Right cardiac atrium (tissue), 5 donors: ENCODE data around the gene PLRG1. TPM values are rescaled to one million over a fixed set of nuclear protein-coding genes. Genes with fewer than 3 reads are reported as not detected.

Experiments used
- ATAC-seq, 2 donors: fragments of 200-7000 bp; cut with Tn5 transposase; one replicate each; pipeline versions ENCODE4 v1.8.0 to v1.9.1; 2020; ENCODE audit warnings: moderate library complexity in 2 of 2, mild to moderate bottlenecking in 1 of 2
- DNase-seq, 3 donors: peaks; one replicate each; pipeline ENCODE4 v3.0.0-alpha.2; 2020
- H3K27ac ChIP-seq: one replicate; pipeline ENCODE4 v1.5.1; 2013; ENCODE audit warnings: mild to moderate bottlenecking, low read length, control low read depth, moderate library complexity
- H3K27me3 ChIP-seq: one replicate; pipeline ENCODE4 v1.6.1; 2013; ENCODE audit not compliant: control insufficient read depth, insufficient read depth
- H3K4me1 ChIP-seq: one replicate; pipeline ENCODE4 v1.6.1; 2013; ENCODE audit warnings: low read length; ENCODE audit not compliant: control insufficient read depth, insufficient read depth
- H3K4me3 ChIP-seq: one replicate; pipeline ENCODE4 v1.5.1; 2013; ENCODE audit warnings: low read length, control low read depth
- H3K9me3 ChIP-seq: one replicate; pipeline ENCODE4 v1.6.1; 2013; ENCODE audit warnings: low read length; ENCODE audit not compliant: control insufficient read depth
- WGBS: extraction: QIAGEN DNeasy Blood & Tissue Kit; methylation state at CpG from one replicate; pipeline ENCODE4 v1.1.7; 2013; 5-methylcytosine and 5-hydroxymethylcytosine counted together
- intact Hi-C, 4 donors: fragments of 100-400 bp; cut with DNase I; formaldehyde crosslinking; loops; one replicate each; pipeline versions ENCODE4 v1.11.0 to v1.14.0; 2022 to 2023
- polyA plus RNA-seq: library from polyadenylated mRNA; stranded (reverse); fragments of 200-250 nt; gene quantifications from one replicate; pipeline ENCODE4 v1.2.3, GENCODE V29; 2013
- total RNA-seq, 4 donors: library from RNA; stranded (reverse); fragmentation: NEBNext Ultra II Directional; extraction: Animal tissue kit (Norgen Biotek cat#: 25700); gene quantifications; one replicate each; pipeline ENCODE4 v1.2.1, GENCODE V29; 2021
- donor health status: healthy with polysubstance abuse.
- donor health status: DM: no; HTN: yes; CAD: no.
- donor health status: DM: no; HTN: no; CAD: no.
- donor health status: DM: no; HTN: yes; CAD: no; lungs with severe emphysema.
- donor health status: DM: yes; HTN: yes; CAD: no.

PLRG1 gene
- total and polyA plus RNA-seq, 5 donors = 24.6 to 53.0 (median 50.4) TPM

DNA sequence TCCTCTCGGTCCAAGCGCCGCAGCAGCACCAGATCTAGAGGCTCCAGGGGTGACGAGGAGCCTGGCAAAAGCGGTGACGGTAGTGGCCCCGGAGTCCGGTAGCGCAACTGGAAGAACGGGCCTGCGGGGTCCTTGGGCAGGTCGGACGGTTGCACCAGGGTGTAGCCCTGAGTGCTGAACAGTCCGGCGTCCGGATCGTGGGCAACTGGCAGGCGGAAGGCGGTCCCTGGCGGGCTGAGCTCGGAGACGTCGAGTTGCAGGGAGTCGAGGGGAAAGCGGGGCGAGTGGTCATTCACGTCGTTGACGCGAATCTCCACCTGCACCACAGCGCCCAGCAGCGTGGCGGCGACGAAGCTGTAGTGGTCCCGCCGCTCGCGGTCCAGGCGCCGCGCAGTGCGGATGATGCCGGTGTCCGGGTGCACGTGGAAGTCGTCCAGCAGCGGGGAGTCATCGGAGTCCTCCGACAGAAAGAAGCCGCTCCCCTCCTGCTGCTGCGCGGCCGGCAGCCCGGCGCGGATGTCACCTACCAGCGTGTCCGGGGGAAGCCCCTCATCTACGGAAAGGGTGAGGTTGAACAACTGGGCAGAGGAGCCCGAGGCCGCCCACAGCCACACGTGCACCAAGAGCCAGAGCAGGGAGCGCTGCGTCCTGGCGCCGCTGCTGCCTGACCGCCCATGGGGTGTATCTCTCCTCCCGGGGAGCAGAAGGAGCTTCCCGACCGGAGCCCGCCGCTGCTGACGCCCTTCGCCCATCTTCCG lies 59.4 kb downstream of the PLRG1 start:
- DNase-seq (peak in 2 of 3 donors; percentile 48 to 51), ATAC-seq (peak; percentile 28 to 43)
- no peaks in the 10 kb centered on the region for H3K9me3 ChIP-seq
- H3K4me1 ChIP-seq = no peaks in the 10 kb centered on the region
- intact Hi-C loops = no loop called here
- no peak overlapping the region for H3K27ac ChIP-seq
- peak overlapping the region; percentile 34 for H3K4me3 ChIP-seq
- no peaks in the 10 kb centered on the region for H3K27me3 ChIP-seq
- WGBS = 2% methylated on average over 76 of the region's 76 CpGs

GRCh38 chr4:154490234-154490582 lies 60.0 kb downstream of the PLRG1 start:
- ATAC-seq = no peak
- Histone ChIP-seq H3K27me3 (no peaks in the 10 kb centered on the region), H3K4me3 (no peak overlapping the region), H3K27ac (no peak overlapping the region), H3K4me1 (no peaks in the 10 kb centered on the region), H3K9me3 (no peaks in the 10 kb centered on the region)
- WGBS = 4% methylated on average over 55 of the region's 55 CpGs
- DNase-seq = peak in 1 of 3 donors; percentile 36
- intact Hi-C loops = no loop called here

GRCh38 chr4:154489558-154490233 lies 60.5 kb downstream of the PLRG1 start:
- ATAC-seq (no peak), DNase-seq (no peak)
- no peak overlapping the region for H3K27ac ChIP-seq
- H3K4me3 ChIP-seq = no peak overlapping the region
- 39% methylated on average over 56 of the region's 56 CpGs for WGBS
- no peaks in the 10 kb centered on the region for H3K27me3 ChIP-seq
- no peaks in the 10 kb centered on the region for H3K4me1 ChIP-seq
- no peaks in the 10 kb centered on the region for H3K9me3 ChIP-seq
- intact Hi-C loops = no loop called here

DNA sequence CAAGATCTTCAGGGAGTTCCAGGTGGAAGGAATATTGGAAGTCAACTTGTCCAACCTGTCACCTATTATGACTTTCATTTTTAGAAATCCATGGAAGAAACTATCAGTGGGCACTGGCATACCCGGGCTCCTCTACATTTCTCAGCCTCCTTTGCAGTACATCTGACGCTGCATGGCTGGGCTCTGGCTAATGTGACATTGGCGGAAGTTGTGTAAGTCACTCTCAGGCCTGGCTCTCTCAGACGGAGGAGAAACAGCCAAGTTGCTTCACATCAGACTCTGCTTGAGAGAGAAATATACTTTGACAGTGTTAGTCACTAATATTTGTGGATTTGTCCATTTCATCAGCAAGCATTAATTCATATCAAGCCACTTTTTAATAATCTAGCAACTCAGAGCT lies 63.1 kb downstream of the PLRG1 start:
- WGBS = 78% methylated on average over 4 of the region's 4 CpGs
- Histone ChIP-seq H3K27me3 (no peaks in the 10 kb centered on the region), H3K4me3 (no peak overlapping the region), H3K9me3 (no peaks in the 10 kb centered on the region), H3K27ac (no peak overlapping the region), H3K4me1 (no peaks in the 10 kb centered on the region)
- intact Hi-C loops = no loop called here
- ATAC-seq (no peak), DNase-seq (no peak)

GRCh38 chr4:154485127-154485773 lies 65.0 kb downstream of the PLRG1 start:
- H3K9me3 ChIP-seq = no peaks in the 10 kb centered on the region
- no peak for DNase-seq
- no peak for ATAC-seq
- no peaks in the 10 kb centered on the region for H3K27me3 ChIP-seq
- WGBS = 41% methylated on average over 4 of the region's 4 CpGs
- no peak overlapping the region for H3K4me3 ChIP-seq
- no peak overlapping the region for H3K27ac ChIP-seq
- intact Hi-C loops = no loop called here
- no peaks in the 10 kb centered on the region for H3K4me1 ChIP-seq

Other genes with a start within 250 kb of the PLRG1 start
- not detected for gene DCHS2, start 58.6 kb downstream of the PLRG1 start, total RNA-seq
- not detected for gene DCHS2, start 58.6 kb downstream of the PLRG1 start, polyA plus RNA-seq
- gene FGB, start 12.6 kb upstream of the PLRG1 start, total RNA-seq = 1 to 10 TPM in 1 of 4 donors, not detected in 3; 1.8 TPM
- gene FGB, start 12.6 kb upstream of the PLRG1 start, polyA plus RNA-seq = 0.38 TPM
- gene FGA, start 40.3 kb upstream of the PLRG1 start, total RNA-seq = 1 to 10 TPM in 1 of 4 donors, not detected in 3; 2.1 TPM
- gene FGA, start 40.3 kb upstream of the PLRG1 start, polyA plus RNA-seq = 0.32 TPM
- gene FGG, start 62.3 kb upstream of the PLRG1 start, total RNA-seq = 1 to 10 TPM in 1 of 4 donors, not detected in 3; 1.8 TPM
- gene FGG, start 62.3 kb upstream of the PLRG1 start, polyA plus RNA-seq = 0.45 TPM
- under 1 TPM in 1 of 4 donors, not detected in 3; 0.06 TPM for gene LRAT, start 193.6 kb upstream of the PLRG1 start, total RNA-seq
- 0.02 TPM for gene LRAT, start 193.6 kb upstream of the PLRG1 start, polyA plus RNA-seq
- not detected for gene RBM46, start 230.9 kb upstream of the PLRG1 start, total RNA-seq
- not detected for gene RBM46, start 230.9 kb upstream of the PLRG1 start, polyA plus RNA-seq